Stimulated activated naive CD4-positive, alpha-beta T cell treated with Interleukin-2 at 50 U/mL for 16 hours (primary cell): Measurements from ENCODE around the gene SH3TC1.

Experiments used
- DNase-seq: peaks from one replicate; lab custom pipeline; 2025; lab: John Stamatoyannopoulos, UW

SH3TC1 gene

DNA sequence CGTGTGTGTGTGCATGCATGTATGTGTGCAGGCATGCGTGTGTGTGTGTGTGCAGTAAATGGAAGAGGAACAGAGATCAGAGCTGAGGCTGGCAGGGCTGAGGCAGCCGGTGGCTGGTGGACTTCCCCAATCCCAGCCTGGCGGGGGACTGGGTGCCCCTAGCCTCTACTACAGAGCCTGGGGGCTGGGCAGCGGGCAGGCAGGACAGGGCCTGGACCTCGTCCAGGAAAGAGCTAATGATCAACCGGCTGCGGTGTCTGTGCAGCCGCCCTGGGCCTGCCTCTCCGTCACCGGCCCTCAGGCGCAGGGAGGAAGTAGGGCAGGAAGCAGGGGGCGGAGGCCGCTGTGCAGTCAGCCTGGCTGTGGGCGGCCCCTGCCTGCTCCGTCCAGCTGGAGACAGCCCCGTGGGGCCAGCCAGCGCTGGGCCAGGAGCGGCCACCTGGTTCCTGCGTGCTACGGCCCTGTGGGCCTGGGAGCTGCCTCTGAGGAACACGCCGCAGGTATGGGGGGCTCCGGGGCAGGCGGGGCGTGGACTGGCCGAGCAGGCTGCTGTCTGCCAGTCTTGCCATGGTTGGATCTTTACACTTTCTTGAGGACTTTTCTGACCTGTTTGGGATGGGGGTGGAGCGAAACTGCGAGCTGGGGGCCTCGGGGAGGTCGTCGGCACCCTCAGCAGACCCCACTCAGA is at the start of gene SH3TC1:
SH3TC1 (plus strand) TSS at position 385 of the 688 bp plus-strand sequence. CDS start 5,905 bp downstream, outside the sequence.
- peak; percentile 55 for DNase-seq

DNA sequence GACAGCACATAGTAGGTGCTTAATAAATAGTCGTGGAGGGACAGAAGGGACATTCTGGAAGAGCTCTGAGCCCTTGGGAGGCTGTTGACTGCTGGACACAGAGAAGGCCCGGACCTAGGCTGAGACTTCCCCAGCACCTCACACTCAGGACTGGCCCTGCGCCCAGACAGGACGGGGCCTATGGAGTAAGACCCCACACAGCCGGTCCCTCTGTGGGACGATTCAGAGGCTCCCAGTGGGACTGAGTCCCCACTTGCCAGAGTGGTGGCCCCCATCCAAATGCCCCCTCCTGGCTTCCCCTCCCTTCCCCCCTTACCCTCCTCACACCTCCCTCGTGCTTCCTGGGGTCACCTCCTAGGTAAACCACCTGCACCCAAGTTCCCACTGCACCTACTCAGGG is 49.4 kb upstream of the SH3TC1 start:
- no peak for DNase-seq

DNA sequence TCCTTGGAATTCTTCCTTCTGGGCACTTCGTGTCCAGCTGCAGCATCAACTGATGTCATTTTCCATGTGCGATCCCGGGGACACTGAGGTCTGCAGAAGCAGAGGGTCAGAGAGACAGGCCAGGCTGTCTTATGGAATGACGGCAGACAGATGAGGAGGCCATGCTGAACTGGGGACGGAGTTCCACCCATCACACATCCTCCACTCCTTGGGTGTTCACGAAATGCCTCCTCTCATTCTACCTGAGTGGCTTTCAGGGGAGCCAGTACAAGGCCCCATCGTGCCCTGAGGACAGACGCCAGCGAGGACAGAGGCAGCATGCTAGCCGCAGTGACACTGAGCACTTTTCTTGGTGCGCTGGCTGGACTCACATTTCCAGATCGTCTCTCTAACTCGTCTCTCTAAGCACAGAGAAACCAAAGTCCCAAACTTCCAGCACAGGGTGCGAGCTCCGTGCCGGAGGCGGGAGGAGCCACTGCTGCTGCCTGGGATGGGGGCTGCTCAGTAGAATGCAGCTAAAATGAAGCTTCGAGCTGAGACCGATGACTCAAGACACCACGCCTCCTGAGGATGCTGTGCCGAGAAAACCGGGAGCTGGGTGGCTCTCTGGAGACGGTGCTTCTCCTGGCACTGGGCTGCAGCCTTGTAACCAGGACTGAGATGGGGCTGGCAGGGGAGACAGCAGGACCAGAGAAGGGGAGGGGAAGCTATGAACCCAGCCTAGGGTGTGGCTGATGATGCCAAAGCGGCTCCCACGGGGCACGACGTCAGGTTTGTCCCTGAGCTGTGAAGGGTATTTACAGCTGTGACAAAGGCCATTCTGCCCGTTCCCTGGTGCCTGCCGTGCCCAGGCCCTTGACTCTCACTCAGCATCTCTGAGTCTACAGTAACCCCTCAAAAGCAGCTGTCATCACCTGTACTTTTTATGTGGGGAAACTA is 48.7 kb upstream of the SH3TC1 start:
- no peak for DNase-seq

DNA sequence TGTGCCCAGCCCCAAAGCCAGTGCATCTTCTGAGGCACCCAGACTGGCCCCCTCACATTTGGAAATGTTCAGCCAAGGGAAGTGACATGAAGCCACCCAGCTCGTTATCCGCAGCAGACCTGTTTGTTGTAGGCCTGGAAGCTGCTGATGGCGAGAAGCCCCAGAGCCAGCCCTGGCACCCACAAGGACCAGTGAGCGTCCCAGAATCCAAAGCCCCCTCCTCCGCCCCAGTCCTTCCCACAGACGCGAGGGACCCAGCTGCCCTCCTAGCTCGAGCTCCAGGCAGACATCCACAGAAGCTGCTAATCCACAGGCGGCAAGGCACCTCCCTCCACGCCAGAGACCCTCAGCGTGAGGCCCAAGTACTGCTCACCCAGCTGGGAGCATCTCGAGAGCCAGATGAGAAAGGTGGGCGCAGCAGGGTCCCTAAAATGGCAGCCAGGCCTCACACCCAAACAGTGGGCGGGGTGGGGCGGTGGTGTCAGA is 47.9 kb upstream of the SH3TC1 start:
- no peak for DNase-seq

DNA sequence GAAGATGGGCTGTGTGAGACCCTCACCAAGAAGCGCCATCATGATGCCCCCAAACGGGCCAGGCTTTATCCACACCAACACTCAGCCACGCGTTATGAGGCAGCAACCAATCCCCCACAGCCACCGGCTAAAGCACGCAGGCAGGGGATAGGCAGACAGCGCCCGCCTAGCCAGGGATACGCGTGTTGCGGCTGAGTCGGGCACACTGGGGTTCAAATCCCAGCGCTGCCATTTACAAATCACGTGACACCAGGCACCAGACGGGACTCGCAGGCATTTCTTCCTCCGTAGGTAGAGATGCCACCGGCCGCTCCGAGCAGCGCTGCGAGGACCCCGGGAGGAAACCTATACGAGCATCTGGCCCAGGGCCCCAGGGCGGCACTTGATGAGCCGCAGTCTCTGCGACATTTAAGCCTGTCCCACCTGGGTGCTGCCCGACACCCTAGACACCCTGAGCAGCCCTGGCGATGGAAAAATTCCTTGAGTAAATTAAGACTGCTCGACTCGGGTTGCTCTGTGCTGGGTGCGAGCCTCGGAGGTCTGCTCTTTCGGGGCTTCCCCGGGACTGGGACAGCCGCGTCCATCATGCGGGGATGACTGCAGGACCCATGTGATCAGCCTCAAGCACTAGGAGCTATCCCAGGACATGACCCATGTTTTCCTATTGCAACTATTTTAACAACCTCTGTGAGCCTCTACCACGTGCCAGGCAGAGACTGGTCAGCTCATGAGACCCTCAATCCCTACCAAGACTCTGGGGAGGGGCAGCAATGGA is 46.8 kb upstream of the SH3TC1 start:
- DNase-seq = no peak

DNA sequence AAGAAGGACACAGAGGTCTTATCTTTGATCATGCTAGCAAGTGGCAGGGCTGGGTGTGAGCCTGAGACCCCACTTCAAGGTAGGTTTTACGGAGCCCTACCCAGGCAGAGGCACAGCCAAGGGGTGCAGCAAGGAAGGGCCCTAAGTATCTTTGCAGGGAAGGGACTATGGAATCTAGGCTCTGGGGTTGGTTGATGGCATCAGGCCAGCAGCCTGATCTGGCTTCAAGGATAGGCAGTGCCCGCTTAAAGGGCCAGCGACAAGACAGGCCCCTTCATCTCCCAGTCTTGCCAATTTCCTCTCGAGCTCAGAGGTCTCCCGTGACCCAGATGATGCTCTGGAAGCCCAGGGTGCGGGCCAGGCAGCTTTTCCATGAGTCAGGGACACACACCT is 46.2 kb upstream of the SH3TC1 start:
- DNase-seq = no peak

DNA sequence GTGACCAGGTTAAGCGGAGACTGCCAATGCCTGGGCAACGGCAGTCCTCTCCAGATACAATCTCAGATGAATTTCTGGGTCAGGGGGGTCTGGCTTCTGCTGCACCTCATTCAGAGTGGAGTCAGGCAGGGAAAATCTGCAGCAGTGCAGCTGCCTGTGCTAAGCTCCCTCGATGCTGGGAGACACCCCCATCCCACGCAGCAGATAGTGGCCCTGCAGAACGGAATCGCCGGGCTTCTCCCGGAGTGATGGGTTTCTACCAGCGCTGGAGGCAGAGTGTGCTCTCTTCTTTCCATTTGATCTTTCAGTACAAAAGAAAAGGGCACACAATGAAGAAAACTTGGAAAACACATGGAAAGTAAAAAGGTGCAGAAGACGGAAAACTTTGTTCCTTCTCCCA is 45.6 kb upstream of the SH3TC1 start:
- no peak for DNase-seq

DNA sequence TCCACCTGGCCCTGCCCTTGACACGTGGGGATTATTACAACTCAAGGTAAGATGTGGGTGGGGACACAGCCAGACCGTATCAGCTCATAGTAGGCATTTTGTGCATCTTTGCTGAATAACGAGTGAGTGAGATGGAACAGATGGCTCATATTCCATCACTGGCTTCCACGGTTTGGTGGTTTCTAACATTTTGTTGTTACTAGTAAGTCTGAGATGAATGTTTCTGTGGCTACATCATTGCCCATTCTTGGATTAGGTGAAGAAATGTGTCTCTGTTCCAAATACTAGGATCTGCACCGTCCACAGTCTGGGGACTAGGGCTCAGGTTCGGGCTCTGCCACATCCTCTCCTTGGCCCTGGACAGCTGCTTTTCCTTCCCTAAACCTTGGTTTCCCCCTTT is 44.0 kb upstream of the SH3TC1 start:
- DNase-seq = no peak

DNA sequence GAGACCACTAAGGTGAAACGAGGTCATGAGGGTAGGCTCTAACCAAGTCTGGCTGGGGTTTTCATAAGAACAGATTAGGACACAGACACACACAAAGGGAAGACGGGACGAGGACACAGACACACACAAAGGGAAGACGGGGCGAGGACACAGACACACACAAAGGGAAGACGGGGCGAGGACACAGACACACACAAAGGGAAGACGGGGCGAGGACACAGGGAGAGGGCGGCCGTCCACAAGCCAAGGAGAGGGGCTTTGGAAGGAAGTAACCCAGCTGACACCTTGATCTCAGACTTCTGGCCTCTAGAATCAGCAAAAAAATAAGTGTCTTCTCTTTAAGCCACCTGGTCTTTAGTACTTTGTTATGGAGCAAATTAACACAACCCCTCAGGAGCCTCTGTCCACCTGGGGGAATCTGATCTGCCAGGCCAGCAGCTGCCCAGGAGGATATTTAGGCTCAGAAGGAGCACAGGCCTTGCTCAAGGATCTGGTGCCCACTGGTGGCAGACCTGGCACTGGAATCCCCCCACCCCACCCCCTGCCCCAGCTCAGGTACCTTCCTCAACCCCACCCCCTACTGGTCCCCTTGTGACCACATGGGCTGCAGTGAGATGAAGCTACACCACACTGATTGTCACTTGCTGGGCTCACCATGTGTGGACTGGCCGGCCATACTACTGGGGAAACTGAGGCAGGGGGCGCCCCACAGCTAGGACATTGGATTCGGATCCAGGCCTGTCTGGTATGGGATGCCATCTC is 43.2 kb upstream of the SH3TC1 start:
- DNase-seq = no peak

DNA sequence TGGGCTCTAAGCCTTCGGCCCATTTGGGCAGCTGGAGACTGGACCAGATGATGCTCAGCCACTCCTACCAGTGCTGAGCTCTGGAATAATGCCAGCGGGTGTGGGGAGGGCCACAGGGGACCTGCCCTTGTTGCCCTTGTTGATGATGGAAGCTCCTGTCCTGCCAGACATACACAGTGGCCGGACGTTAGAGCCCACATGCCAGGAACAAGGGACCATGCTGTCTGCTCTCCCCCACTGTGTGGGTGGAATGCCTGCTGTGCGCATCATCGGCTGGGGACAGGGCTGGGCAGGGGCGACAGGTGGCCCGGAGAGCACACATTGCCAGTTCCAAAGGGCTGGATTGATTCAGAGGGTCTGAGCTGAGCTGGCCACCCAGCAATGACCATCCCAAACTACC is 42.5 kb upstream of the SH3TC1 start:
- DNase-seq = no peak

DNA sequence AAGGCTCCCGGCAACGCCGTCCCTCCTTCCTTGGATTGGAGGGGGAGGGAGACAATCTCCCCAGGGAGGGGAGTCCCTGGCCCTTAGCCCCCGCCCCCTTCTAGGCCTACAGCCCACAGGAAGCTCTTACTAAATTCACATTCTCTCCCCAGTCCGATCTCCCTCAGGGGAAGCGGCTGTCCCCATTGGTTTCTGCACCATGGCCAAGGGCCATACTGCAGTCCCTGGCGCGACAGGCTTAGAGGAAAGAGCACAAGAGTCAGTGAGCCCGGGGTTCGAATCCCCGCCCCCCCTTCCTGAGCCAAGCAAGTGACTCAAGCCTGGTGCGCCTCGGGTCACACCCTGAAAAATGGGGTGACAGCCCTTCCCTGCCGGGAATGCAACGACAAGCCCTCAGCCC is 41.6 kb upstream of the SH3TC1 start:
- no peak for DNase-seq

DNA sequence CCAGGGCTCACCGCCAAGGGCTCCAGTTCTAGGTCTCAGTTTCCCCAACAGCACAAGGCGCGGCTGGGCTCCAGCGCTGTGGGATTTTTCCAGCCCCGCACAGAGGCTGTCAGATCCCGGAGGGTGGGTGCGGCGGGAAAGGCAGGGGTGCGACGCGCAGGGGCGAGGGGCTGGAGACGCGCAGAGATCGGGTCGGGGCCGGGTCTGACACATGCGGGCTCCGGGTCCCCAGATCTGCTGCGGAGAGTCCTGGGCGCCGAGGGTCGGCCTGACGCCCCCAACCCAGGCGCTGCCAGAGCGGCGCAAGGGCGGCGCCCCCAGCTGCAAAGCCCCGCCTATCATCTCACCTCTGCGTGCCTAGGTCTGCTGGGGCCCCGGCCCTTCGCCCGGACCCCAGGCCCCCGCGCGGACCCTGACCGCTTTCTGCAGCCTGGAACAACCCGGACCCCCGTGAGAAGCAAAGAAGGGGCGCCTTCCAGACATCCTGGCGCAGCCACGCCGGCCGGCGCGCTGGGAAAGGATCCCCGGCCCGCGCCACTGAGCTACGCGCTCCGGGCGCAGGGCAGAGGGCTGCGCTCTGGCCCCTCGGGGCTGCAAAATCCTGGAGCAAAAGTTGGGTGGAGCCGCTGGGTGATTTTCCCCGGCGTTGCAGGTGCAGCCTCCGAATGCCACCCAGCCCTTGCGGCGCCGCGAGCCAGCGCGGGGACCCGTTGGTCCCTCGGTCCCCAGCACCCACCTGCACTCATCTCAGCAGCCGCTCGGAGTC is 41.0 kb upstream of the SH3TC1 start:
- DNase-seq = no peak

DNA sequence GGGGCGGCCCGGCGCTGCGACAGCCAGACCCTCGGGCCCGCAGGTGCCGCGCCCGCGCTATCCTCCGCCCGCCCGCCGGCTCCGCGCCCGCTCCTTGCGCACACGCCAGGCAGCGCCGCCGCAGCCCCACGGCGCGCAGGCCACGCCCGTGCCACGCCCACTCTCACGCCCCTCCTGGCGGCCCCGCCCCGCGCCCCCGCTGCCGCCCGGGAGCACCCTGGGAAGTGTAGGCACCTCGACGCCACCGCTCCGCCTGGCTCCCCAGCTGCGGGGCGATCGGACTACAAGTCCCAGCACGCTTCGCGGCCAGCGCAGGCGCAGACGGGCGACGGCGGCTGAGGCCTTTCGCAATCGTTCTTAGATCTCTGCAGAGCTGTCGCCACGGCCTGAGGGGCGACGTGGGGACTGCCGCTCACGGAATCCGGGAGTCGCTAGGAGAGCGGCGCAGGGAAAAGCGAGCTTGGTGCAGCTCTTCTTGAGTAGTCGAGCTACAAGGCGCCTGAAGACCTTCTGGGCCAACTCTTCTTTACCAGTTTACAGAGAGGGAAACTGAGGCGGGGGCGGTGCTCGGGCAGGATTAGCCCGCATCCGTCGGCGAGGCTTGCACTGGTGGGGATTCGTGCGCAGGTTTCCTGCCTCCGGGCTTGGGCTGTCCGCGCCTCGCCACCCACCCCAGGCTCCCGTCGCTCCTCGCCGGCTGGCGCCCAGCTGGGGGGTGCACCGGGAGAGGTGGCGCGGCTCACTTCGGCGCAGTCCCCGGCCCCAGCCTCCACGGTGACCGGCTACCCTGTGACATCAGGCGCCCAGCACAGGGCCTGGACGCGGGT is 40.2 kb upstream of the SH3TC1 start, which contains the start of gene ABLIM2:
ABLIM2 (minus strand) TSS at position 104 of the 827 bp plus-strand sequence. CDS start 124 bp downstream, outside the sequence.
- peak; percentile 95 for DNase-seq

DNA sequence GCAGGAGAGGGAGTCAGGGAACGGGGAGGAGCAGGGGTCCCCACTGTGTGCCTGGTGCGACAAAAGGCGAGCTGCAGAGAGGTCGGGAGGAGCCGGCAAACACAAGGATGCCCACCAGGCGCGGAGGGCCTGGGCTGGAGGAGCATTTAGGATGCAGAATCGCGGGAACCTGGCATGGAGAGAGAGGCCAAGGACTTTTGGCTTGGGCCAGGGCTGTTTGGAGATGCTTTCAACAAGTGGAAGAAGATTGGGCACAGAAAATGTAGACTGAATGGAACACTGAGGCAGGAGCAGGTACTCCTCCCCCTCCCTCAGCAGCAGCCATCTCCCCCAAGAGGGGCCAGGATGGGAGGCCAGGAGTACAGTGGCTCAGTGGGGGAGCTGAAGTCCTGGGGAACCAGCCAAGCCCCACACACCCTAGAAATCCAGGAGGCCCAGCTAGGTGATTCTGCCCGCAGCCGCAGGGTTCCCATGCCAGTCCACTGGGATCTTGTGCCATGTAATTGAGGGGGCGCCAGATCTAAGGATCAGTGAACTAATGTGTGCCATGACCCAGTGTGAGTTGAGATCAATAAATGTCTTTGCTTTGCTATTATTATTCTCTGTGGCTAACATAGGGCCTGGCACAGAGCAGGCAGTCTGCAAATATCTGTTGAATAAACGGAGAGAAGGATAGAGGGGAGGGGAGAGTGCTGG is 39.4 kb upstream of the SH3TC1 start:
- DNase-seq = no peak

DNA sequence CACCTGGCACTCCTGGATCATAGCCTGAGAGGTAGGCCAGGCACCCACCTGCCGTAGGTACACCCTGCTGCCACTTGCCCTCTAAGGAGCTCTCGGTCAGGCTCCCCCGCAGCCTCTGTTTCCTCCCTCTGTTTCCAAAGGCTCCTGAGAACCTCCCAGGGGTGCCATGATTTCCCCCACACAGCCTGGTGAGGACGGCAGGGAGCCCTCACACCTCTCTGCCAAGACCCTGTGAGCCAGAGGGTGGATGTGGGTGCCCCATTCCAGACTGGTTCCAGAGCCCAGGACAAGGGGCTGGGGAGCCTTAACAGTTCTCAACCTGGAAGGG is 38.9 kb upstream of the SH3TC1 start:
- DNase-seq = no peak

DNA sequence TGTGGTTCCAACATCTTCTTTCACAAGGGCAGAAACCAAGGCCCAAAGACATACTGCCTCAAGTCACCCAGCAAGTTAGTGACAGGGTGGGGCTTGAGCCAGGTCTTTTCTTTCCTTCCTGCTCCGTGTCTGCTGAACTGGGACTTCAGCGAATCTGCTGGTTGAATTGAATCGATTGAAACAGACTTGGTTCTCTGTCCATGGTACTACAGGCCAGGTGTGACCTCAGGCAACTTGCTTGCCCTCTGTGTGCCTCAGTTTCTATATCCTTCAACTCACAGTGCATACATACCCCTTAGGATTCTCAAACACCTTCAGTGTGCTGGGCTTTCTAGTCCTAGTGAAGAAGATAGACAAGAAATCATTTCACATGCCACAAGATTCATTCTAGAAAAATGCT is 38.5 kb upstream of the SH3TC1 start:
- no peak for DNase-seq

DNA sequence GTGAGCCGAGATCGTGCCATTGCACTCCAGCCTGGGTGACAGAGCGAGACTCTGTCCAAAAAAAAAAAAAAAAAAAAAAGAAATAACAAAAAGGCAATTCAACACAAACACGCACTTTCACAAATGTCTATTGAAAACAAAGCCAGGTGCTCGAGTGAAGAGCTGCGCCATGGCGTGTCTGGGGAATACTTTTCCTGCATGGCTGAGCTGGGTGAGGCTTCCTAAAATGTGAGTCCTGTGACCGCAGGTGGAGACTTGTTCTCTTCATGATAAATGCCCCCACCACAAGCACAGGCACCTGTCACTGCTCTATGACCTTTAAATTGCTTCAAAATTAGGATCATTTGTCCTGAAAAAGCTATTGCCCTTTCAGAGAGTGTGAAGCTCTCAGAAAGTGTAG is 36.5 kb upstream of the SH3TC1 start:
- DNase-seq = no peak

DNA sequence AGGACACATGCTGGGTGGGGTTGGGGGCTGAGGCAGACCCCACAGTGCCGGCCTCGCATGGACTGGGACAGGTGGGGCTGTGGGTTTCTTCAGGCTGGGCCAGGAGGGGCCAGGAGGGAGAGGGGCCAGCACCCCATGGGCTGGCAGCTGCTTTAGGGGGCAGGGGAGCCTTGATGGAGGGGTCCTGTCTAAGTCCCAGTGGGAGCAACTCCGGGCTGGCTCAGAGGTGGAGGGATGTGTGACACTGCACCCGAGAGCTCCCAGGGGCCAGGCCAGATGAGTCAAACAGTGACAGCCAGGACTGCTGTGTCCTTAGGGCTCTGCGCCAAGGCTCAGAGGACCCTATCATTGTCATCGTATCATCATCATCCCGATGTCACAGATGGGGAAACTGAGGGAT is 36.1 kb upstream of the SH3TC1 start:
- no peak for DNase-seq

DNA sequence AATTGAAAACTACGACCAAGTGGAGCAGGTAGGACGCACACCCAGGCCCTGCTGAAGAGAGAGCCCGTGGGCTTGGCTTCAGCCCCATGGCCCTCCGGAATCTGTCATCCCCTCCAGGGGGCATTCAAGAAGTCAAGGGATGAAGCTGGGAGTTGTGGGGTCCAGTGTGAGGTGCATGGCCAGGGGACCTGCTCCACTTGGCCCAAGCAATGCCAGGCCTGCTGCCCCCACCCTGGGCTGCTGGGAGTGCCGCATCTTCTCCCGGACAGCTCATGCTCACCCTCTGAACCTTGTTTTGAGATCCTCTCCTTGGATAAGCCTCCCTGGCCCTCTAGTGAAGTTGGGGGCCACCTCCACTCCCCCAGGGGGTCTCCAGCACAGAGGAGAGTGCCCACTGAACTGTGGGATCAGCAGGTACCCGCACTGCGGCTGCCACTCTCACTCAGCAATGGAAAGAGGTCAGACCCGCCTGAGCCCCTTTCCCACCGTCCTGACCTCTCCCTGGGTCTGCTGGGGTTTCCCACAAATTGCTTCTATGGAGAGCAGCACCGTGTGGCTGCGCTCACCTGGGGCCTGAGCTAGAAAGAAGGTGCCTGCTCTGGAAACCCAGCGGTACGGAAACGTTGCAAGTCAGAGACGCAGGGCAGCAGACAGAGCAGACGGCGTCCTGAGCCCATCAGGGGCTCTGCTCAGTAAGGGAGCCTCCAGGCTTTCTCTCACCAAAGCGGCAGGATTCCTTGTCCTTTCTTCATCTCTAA is 35.5 kb upstream of the SH3TC1 start:
- DNase-seq = no peak
